ENCODE results near the gene STK11IP. TPM values are rescaled to one million over a fixed set of nuclear protein-coding genes. Genes with fewer than 3 reads are reported as not detected.
A peak's percentile ranks its signal among the peaks of the same experiment; 100 is the strongest.

Gene STK11IP
- total RNA-seq, 1 experiment from 2014 or later = 39.9 TPM

GRCh38 chr2:219638217-219638947 is 40.7 kb downstream of the STK11IP start:
- TF ChIP-seq PRRX2 (CRISPR knock-in tag; IDR thresholded peaks at IDR 0.05) (no peak), KAT7 (CRISPR knock-in tag; IDR thresholded peaks at IDR 0.05; ENCODE audit: borderline replicate concordance) (no peak), NFATC4 (CRISPR knock-in tag; IDR thresholded peaks at IDR 0.05) (no peak), TEAD4 (CRISPR knock-in tag; IDR thresholded peaks at IDR 0.05) (no peak), FOXP1 (CRISPR knock-in tag; IDR thresholded peaks at IDR 0.05; ENCODE audit: borderline replicate concordance) (no peak), EMX1 (CRISPR knock-in tag; IDR thresholded peaks at IDR 0.05) (no peak), ZNF671 (CRISPR knock-in tag; IDR thresholded peaks at IDR 0.05) (no peak), JAZF1 (CRISPR knock-in tag; IDR thresholded peaks at IDR 0.05) (no peak), ZNF263 (CRISPR knock-in tag; IDR thresholded peaks at IDR 0.05; ENCODE audit: low read depth) (no peak), SOX15 (CRISPR knock-in tag; IDR thresholded peaks at IDR 0.05) (no peak), ZNF317 (CRISPR knock-in tag; IDR thresholded peaks at IDR 0.05; ENCODE audit: borderline replicate concordance, low read depth) (no peak), NFE2L1 (CRISPR knock-in tag; IDR thresholded peaks at IDR 0.05) (no peak), AR (CRISPR knock-in tag; IDR thresholded peaks at IDR 0.05) (no peak)
- TF ChIP-seq, protein P1, sequence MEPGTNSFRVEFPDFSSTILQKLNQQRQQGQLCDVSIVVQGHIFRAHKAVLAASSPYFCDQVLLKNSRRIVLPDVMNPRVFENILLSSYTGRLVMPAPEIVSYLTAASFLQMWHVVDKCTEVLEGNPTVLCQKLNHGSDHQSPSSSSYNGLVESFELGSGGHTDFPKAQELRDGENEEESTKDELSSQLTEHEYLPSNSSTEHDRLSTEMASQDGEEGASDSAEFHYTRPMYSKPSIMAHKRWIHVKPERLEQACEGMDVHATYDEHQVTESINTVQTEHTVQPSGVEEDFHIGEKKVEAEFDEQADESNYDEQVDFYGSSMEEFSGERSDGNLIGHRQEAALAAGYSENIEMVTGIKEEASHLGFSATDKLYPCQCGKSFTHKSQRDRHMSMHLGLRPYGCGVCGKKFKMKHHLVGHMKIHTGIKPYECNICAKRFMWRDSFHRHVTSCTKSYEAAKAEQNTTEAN (CRISPR knock-in tag; IDR thresholded peaks at IDR 0.05) = no peak
- TF ChIP-seq, protein P2, sequence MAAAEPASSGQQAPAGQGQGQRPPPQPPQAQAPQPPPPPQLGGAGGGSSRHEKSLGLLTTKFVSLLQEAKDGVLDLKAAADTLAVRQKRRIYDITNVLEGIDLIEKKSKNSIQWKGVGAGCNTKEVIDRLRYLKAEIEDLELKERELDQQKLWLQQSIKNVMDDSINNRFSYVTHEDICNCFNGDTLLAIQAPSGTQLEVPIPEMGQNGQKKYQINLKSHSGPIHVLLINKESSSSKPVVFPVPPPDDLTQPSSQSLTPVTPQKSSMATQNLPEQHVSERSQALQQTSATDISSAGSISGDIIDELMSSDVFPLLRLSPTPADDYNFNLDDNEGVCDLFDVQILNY (CRISPR knock-in tag; IDR thresholded peaks at IDR 0.05) = no peak
- TF ChIP-seq, protein P3, sequence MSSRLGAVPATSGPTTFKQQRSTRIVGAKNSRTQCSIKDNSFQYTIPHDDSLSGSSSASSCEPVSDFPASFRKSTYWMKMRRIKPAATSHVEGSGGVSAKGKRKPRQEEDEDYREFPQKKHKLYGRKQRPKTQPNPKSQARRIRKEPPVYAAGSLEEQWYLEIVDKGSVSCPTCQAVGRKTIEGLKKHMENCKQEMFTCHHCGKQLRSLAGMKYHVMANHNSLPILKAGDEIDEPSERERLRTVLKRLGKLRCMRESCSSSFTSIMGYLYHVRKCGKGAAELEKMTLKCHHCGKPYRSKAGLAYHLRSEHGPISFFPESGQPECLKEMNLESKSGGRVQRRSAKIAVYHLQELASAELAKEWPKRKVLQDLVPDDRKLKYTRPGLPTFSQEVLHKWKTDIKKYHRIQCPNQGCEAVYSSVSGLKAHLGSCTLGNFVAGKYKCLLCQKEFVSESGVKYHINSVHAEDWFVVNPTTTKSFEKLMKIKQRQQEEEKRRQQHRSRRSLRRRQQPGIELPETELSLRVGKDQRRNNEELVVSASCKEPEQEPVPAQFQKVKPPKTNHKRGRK (CRISPR knock-in tag; IDR thresholded peaks at IDR 0.05; ENCODE audit: borderline replicate concordance) = no peak
- DNase-seq (ENCODE audit: low spot score) (peak; percentile 63), ATAC-seq (peak; percentile 64)
- ChIA-PET CTCF (interaction anchor here (0.6 to 3.3 kb wide), 6 partner anchors 10 to 77 kb away, joined by 3 to 23 read pairs (median 3); no protein-coding TSS in a partner anchor), POLR2A (interaction anchor here (0.8 to 0.9 kb wide), 2 partner anchors 8 to 13 kb away, joined by 3 to 4 read pairs; no protein-coding TSS in a partner anchor)
- Mint-ChIP-seq H3K36me3 (no peaks in the 10 kb centered on the region), H3K4me3 (no peak overlapping the region), H3K27ac (no peak overlapping the region), H3K27me3 (ENCODE audit: low read depth) (peaks cover 6% of the 10 kb centered on the region; the same call in 1 of the 2 replicates), H3K4me1 (peaks cover 11% of the 10 kb centered on the region), H3K9me3 (no peaks in the 10 kb centered on the region)

- no peak for ATAC-seq
- Mint-ChIP-seq H3K9me3 (no peaks in the 10 kb centered on the region), H3K27ac (no peak overlapping the region), H3K36me3 (no peaks in the 10 kb centered on the region), H3K27me3 (ENCODE audit: low read depth) (peaks cover 6% of the 10 kb centered on the region; the same call in 1 of the 2 replicates), H3K4me1 (peaks cover 15% of the 10 kb centered on the region), H3K4me3 (no peak overlapping the region)
- no peak for DNase-seq (ENCODE audit: low spot score)
- ChIA-PET POLR2A (interaction anchor here (0.5 kb wide), 1 partner anchor 251 kb away, joined by 4 read pairs; no protein-coding TSS in a partner anchor), CTCF (interaction anchor here (0.6 to 3.3 kb wide), 4 partner anchors 29 to 180 kb away, joined by 3 to 23 read pairs (median 3); no protein-coding TSS in a partner anchor)
- TF ChIP-seq STAT6 (CRISPR knock-in tag; conservative IDR thresholded peaks at IDR 0.05; ENCODE audit: low read depth) (no peak), SOX15 (CRISPR knock-in tag; IDR thresholded peaks at IDR 0.05) (no peak), TEAD4 (CRISPR knock-in tag; IDR thresholded peaks at IDR 0.05) (no peak), NR3C1 (CRISPR knock-in tag; conservative IDR thresholded peaks at IDR 0.05; ENCODE audit: low read depth) (no peak), SMAD4 (CRISPR knock-in tag; IDR thresholded peaks at IDR 0.05) (no peak), ZNF232 (CRISPR knock-in tag; IDR thresholded peaks at IDR 0.05) (no peak), ELF4 (CRISPR knock-in tag; IDR thresholded peaks at IDR 0.05; ENCODE audit: low read depth) (no peak), OVOL2 (CRISPR knock-in tag; IDR thresholded peaks at IDR 0.05; ENCODE audit: borderline replicate concordance) (no peak), FOXP1 (CRISPR knock-in tag; IDR thresholded peaks at IDR 0.05; ENCODE audit: borderline replicate concordance) (no peak), TCF7 (CRISPR knock-in tag; IDR thresholded peaks at IDR 0.05; ENCODE audit: low read depth) (no peak)
These were observed 41.5 kb downstream of the STK11IP start for GRCh38 chr2:219638948-219639755.
